NCI-H1092 (cell line): ENCODE measurements around the gene OXLD1.
"Not testable (repeated sequence)": the region's sequence is repeated elsewhere in the genome, so short reads cannot be mapped to it uniquely, and the experiment has no call there.

Experiments used
- DNase-seq: peaks from one replicate; lab custom pipeline; 2025; lab: John Stamatoyannopoulos, UW

OXLD1 gene

GRCh38 chr17:81650951-81651350, 15.5 kb downstream of the OXLD1 start:
- DNase-seq, result no peak

GRCh38 chr17:81648707-81649085, 17.7 kb downstream of the OXLD1 start:
- no peak for DNase-seq

GRCh38 chr17:81648013-81648706, 18.2 kb downstream of the OXLD1 start:
- no peak for DNase-seq

- no peak for DNase-seq
Measured at GRCh38 chr17:81647640-81648012, 18.8 kb downstream of the OXLD1 start.

- DNase-seq, result no peak
Measured at GRCh38 chr17:81646869-81647600, 19.4 kb downstream of the OXLD1 start.

DNA sequence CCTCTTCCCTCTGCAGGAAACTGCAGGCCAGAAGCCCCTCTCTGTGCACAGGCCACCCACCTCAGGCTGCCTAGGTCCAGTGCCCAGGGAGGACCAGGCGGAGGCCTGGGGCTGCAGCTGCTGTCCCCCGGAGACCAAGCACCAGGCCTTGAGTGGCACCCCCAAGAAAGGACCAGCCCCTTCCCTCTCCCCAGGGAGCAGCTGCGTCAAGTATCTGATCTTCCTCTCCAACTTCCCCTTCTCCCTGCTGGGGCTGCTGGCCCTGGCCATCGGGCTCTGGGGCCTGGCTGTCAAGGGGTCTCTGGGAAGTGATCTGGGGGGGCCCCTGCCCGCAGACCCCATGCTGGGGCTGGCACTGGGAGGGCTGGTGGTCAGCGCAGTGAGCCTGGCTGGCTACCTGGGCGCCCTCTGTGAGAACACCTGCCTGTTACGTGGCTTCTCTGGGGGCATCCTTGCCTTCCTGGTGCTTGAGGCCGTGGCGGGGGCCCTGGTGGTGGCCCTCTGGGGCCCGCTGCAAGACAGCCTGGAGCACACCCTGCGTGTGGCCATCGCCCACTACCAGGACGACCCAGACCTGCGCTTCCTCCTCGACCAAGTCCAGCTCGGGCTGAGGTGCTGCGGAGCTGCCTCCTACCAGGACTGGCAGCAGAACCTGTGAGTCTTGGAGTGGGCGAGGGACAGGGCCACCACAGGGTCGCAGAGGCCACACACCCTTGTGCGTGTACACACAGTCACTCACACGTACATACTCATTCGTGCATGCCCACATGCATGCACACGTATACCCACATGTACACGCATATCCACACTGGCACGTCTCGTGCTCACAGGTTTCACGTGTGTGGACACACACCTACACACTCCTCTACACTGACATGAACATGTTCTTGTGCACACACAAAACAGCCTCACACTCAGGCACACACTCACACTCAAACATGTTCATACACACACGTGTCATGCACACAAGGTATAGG, 21.1 kb downstream of the OXLD1 start:
- DNase-seq, result no peak

- DNase-seq, result no peak
Measured at GRCh38 chr17:81644496-81644895, 21.9 kb downstream of the OXLD1 start.

DNA sequence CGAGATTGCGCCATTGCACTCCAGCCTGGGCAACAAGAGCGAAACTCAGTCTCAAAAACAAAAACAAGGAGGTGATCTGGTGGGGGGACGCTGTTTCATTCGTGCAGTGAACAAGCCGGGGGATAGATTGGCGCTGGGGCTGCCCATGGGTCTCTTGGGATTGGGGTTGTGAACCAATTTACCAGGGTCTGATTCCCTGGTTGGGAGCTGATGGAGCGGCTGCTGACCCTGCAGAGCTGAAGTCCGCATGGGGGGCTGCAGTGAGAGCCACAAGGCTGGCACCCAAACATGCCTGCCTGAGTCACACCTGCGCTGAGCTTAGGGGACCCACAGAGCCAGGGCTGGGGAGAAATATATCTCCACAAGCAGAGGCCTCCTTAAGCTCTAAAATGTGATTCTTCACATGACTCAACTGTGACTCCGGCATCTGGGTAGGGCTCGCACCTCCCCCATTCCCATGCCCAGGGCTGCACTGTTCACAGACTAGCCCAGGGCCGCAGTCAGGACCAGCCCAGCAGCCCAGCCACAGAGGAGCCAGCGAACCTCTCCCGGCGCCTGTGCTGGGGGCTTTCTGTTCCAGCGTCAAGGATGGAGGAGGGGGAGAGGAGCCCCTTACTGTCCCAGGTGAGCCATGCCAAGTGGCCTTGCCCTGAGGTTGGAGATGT, 24.4 kb downstream of the OXLD1 start:
- DNase-seq, result no peak

- DNase-seq, result no peak
Measured at GRCh38 chr17:81640011-81640410, 26.4 kb downstream of the OXLD1 start.

DNA sequence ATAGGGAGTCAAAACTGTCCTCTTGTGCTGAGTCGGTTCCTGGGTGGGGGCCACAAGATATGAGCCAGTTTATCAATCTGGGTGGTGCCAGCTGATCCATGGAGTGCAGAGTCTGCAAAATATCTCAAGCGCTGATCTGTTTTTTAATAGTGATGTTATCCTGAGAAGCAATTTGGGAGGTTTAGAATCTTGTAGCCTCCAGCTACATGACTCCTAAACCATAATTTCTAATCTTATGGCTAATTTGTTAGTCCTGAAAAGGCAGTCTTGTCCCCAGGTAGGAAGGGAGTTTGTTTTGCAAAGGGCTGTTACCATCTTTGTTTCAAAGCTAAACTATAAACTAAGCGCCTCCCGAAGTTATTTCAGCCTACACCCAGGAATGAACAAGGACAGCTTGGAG, 27.7 kb downstream of the OXLD1 start:
- no peak for DNase-seq

GRCh38 chr17:81636505-81637288, 29.7 kb downstream of the OXLD1 start, which contains the start of the genes NPLOC4 and TSPAN10:
NPLOC4 (minus strand) TSS chr17:81637112; CDS start chr17:81636930, 182 bp downstream.
TSPAN10 (plus strand) TSS chr17:81637196; CDS start chr17:81642413, 5,217 bp downstream.
- peak; percentile 61 for DNase-seq

GRCh38 chr17:81635973-81636504, 30.4 kb downstream of the OXLD1 start:
- peak; percentile 7 for DNase-seq

DNA sequence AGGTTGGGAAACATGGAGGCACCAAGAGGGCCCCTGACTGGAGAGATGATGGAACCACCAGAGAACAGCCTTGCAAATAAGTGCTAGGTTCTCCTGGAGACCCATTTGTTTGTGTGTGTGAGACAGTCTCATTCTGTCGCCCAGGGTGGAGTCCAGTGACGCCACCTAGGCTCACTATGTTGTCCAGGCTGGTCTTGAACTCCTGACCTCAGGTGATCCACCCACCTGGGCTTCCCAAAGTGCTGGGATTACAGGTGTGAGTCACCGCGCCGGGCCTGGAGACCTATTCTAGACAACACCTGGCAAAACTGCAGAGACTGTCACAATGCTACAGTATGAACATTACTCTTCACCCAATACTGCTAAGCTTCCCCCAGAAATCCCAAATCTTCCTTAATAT, 31.0 kb downstream of the OXLD1 start:
- no peak for DNase-seq

DNA sequence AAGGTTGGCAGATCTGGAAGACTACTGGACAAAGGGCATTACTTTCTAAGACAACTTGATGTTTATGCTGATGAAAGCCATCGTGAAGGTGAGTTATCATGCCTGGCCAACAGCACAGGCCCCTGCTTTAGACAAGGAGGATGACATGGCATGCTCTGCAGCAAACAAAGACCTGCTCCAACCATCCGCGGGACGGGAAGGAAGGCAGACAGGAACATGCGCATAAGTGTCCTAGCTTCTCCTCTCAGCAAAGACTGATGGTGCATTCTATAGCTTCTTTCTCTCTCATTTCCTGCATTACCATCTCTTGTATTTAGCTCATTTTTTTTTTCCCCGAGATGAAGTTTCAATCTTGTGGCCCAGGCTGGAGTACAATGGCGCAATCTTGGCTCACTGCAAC, 34.9 kb downstream of the OXLD1 start:
- DNase-seq, result no peak

DNA sequence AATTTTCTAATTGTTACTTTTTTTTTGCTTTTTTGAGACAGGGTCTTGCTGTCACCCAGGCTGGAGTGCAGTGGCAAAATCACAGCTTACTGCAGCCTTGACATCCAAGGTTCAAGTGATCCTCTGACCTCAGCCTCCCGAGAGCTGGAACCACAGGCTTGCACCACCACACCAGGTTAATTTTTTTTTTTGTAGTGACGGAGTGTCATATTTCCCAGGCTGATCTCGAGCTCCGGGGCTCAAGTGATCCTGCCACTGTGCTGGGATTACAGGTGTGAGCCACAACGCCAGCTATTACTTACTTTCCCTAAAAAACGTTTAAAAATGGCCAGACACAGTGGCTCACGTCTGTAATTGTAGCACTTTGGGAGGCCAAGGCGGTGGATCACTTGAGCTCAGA, 36.1 kb downstream of the OXLD1 start:
- DNase-seq, result no peak

- DNase-seq, result no peak
Measured at GRCh38 chr17:81621494-81622130, 44.8 kb downstream of the OXLD1 start.

GRCh38 chr17:81618307-81618706, 48.1 kb downstream of the OXLD1 start:
- not testable (repeated sequence) for DNase-seq

- DNase-seq, result no peak
Measured at GRCh38 chr17:81616877-81617276, 49.5 kb downstream of the OXLD1 start.

- DNase-seq, result no peak
Measured at GRCh38 chr17:81615401-81615930, 50.9 kb downstream of the OXLD1 start.
